HG03558 (cell line): ENCODE data around the gene RFX4.
A peak's percentile ranks its signal among the peaks of the same experiment; 100 is the strongest.
"Not testable (repeated sequence)": the region's sequence is repeated elsewhere in the genome, so short reads cannot be mapped to it uniquely, and the experiment has no call there.

Source experiments
- ATAC-seq: cut with Tn5 transposase; IDR thresholded peaks from one replicate; pipeline ENCODE4 v1.9.1; 2021; ENCODE audit warnings: moderate number of reproducible peaks; ENCODE audit not compliant: unreplicated experiment; ENCODE audit errors: extremely low read depth

The RFX4 gene

DNA sequence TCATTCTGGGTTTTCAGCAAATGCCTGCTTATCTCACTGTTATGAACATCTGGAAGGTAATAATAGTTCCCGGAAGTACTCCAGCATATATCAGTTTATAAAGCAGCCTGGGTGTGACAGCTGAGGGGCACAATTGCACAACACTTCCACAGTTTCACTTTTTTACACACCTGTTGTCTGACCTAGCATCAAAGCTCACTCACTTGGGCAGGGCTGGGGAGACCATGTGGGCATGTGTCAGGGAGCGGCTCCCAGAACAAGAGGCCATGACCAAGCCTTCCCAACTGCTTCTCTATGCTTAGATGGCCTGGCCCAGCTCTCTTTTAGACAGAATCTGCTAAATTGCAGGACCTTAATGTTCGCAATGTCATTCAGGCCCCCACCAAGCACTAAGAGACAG is 140.6 kb downstream of the RFX4 start:
- no peak for ATAC-seq

DNA sequence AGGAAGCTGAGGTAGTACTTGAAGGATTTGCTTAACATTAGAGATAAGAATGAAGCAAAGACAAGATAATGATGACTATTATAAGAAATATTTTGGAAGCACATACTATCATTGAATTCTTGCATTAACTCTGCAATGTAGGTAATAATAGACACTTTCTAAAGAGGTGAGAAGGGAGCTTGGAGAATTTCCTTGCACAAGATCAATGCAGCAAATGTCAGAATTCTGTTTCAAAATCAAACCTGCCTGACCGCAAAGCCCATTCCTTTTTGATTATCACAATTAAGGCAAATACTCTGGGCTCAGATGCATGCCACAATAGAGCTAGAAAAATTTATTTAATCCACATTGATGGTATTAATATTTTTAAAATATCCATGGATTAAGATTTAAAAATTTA is 141.3 kb downstream of the RFX4 start:
- ATAC-seq, result no peak

DNA sequence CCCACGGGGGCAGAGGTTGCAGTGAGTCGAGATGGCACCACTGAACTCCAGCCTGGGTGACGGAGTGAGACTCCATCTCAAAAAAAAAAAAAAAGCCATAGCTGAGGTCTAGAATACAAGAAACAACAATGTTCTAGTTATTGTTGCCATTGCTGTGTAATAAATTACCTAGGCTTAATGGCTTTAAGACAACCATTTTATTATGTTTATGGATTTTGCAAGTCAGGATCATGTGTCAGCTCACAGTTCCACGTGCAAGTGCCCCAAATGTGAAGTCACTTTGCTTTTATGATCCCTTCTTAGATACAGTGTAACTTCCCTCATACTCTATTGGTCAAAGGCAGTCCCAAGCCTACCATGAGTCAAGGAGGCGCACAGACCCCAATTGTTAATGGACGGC is 142.1 kb downstream of the RFX4 start:
- ATAC-seq, result no peak

DNA sequence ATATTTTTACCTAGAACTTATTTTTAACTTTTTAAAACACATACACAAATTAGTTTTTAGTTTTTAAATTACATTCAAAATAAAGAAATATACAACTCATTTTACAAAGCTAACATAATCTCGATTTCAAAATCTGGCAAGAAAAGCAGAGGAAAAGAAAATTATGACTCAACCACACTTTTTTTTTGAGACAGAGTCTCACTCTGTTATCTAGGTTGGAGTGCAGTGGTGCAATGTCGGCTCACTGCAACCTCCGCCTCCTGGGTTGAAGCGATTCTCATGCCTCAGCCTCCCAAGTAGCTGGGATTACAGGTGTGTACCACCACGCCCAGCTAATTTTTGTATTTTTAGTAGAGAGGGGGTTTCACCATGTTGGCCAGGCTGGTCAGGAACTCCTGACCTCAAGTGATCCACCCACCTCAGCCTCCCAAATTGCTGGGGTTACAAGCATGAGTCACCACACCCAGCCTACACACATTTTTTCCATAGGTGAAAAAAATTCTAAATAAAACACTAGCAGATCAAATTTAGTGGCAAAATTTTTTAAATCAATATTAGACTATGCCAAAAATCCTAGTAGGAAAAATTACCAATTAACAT is 143.9 kb downstream of the RFX4 start:
- ATAC-seq, result not testable (repeated sequence)

DNA sequence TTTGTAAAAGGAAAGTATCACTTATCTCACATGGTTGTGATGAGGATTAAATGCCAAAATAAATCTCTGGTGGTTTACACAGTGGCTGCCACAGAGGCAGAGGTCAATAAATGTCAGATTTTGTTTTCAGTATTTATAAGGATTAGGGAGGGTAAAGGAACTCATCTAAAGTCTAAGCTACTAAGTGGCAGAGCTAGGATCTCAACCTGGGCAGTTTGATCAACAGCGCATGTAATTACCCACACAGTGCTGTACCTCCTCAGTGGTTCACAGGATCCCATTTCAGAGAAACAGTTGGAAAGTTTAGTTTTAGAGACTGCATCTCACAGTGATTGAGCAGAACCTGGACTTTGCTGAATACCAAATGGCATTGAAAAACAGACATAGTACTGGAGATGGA is 146.8 kb downstream of the RFX4 start:
- ATAC-seq, result no peak

DNA sequence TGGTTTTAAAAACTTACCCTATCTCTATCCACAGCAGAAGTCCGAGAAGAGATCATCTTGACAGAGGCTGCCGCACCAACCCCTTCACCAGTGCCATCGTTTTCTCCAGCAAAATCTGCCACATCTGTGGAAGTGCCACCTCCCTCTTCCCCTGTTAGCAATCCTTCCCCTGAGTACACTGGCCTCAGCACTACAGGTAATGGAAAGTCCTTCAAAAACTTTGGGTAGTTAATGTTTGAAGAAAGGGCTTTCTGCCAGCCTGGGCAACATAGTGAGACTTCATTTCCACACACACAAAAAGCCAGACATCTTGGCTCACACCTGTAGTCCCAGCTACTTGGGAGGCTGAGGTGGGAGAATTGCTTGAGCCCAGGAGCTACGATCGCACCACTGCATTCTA is 150.1 kb downstream of the RFX4 start:
- ATAC-seq, result no peak

DNA sequence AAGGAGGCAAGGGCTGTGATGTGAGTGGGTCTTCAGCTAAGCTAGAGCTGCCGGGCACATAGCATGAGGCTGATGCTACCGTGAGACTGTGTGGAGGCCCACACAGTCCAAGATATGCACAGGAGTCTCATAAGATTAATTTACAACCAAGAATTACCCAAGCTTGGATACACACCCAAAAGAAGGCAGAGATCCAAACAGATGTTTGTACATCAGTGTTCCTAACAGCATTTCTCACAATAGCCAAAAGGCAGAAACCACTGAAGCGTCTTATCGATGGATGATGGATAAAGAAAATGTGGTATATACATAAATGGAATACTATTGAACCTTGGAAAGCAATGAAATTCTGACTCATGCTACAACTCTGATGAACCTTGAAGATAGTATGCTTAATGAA is 150.9 kb downstream of the RFX4 start:
- ATAC-seq, result no peak

DNA sequence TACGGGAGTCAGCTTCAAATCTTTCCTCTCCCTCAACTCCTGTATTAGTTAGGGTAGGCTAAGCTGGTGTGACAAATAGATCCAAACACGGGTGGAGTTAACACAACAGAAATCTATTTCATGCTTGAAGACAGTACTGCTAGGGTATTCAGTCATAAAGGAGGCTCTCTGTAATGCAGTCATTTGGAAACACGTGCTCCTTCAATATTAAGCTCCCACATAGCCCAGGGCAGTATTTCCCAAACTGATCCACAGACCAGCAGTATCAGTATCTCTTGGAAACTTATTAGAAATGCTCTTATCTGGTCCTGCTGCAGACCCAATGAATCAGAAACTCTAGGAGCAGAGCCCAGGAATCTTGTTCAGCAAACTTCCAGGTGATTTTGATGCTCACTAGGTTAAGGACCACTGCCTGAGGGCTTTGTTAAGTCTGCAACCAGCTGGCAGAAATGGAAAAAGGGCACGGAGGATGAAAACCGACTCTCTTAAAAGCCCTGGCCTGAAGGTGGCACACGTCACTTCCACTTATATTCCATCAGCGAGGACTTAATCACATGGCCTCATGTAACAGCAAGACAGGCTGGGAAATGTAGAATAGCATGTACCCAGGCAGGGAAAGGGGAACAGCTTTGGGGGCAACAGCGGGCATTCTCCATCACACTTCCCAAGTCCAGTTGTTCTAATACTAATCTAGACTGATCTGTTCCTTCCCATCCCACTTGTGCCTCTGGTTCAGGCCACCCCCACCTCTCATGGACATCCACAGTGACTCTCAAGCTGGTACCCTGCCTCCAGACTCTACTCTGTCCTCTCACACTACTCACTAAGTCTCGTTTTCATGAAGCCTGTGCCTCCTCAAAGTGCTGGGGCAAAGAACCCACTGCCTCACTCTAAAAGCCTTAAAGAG is 153.5 kb downstream of the RFX4 start:
- ATAC-seq, result no peak

DNA sequence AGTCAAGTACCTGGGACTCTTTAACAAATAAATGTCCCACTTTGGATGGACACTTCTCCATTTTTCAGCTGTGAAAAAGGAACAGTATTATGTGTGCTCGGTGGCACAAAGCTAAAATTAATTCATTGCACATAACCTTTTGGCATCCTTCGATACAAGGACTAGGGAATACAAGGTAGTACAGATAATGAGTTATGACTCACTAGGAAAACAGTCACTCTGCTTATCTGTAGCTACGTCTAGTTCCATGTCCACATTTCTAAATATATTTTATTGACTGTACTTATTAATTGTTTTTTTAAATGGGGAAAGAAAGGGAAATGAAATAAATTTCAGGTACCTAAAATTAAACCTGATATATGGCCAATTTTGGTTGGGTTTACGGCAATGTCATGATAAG is 156.5 kb downstream of the RFX4 start:
- ATAC-seq, result no peak

DNA sequence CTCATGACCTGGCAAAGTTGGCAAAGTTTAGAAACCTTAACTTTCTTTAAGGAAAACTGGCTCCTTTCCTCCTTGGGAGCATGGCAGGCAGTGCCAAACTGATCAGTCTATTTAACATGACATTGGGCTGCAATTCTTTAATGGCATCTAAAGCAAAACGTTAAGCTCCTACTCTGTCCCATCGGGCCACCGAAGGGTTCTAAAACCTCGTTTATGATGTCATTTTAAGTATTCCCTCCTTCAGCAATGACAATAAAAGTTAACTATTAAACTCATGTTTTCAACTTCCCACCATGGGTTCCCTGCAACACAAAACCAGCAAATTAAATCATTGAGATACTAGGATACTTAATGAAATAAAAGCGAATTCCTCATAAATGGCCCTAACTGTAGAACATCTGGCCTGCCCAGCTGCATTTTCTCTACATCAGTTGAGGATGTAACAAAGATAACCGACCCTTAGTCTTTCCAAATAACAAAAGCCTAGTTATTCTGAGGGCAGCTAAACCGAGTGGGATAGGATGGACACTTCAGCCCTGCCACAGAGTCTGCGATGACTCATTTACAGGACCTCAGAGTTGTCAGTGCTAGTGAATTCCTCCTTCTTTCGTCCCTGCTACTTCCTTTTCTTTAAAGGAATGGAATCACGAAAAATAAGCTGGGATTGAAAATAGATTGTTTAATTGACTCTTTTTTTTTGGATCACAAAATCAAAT is 157.2 kb downstream of the RFX4 start:
- no peak for ATAC-seq

DNA sequence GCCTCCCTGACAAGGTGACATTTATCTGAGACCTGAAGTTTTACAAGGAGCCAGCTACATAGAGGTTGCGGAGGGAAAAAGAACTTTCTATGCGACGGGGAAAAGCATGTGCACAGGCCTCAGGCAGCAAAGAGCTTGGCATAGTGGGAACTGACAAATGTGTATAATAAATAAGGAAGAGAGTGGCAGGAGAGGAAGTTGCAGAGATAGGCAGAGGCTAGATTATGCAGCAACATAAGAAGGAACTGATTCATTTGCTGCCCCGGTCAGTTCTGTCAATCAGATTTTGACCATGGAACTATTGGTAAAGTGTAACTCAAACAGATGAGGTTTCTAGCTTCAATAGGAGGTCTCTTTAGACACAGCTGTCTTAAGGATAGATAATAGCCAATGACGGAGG is 158.0 kb downstream of the RFX4 start:
- ATAC-seq, result no peak

DNA sequence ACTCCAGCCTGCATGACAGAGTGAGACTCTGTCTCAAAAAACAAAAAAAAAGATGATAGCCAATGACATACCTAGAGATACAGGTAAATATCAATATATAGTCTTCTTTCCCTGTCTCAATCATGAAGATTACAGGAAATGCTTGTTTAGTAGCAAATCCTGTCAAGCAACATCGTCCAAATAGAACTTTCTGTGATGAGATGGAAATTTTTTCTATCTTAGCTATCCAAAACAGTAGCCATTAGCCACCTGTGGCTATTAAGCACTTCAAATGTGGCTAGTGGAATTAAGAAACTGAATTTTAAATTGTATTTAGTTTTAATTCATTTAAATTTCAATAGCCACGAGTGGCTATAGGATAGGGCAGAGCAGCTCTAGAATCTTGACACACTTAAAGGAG is 158.4 kb downstream of the RFX4 start:
- no peak for ATAC-seq

DNA sequence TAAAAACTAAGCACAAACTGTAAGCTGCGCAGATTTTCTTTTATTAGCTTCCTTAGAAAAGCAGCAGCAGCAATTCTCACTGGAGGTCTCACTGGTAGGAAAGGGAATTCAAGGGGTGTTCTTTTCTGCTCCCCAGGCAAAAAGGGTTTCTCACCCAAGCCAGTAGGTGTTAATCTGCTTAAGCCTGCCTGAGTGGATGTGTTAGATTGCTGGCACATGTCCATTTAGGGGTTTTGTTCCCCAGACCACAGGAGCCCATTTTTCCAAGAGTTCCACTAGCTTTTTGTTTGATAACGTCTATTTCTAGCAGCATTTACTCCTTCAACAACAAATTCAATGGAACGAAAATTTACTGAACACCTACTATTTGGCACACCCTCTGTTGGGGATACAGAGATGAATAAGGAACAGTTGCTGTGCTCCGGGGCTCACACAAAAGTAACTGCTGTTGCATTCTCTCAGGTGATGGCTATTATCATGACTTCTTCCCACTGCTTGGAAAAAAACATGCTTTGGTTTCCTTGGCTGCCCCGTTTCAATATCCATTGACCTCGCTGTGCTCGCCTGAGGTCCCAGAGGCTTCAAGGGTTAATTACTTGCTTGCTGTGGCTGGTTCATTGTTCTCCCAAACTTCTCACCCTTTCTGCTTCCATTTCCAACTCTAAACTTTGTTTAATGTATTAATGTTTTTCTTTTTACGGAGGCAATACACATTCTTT is 160.6 kb downstream of the RFX4 start:
- no peak for ATAC-seq

DNA sequence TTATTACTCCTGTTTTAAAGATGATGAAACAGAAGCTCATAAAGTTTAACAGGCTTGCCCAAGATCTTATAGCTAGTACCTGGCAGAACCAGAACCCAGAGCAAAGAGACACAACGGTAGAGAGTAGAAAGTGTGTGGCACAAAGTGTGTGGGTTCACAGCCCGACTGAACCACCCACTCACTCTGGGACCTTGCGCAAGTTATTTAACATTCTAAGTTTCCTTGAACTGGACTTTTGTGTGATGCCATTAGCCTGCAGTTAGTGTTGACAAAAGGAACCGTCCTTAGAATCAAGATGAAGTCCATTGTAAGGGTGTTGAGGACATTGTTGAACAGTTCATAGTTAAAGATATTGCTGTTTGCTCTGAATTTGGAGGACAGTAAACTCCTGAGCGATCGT is 161.8 kb downstream of the RFX4 start:
- no peak for ATAC-seq

DNA sequence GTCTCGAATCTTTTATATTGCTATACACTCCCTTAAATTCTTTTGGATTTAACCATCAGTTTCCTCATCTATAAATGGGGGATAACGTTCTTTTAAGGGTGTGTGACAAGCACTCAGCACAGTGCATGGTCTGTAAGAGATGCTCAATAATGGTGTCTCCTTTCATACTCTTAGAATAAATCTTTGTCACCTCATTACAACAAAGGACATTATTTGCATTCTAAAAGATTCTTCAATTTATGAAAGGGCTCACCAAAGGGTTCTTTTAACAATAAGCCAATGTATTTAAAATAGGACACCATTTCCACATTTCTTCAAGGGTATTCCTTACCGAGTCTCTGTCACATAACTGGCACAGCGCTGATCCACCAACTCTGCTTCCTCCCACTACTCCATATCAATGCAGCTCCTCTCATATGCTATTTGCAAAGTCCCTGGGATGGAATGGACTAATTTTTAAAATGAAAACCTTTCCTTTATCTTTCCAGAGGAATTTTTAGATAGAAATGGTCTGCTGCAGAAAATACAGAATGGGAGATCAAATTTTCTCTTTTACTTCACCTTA is 162.5 kb downstream of the RFX4 start:
- no peak for ATAC-seq

DNA sequence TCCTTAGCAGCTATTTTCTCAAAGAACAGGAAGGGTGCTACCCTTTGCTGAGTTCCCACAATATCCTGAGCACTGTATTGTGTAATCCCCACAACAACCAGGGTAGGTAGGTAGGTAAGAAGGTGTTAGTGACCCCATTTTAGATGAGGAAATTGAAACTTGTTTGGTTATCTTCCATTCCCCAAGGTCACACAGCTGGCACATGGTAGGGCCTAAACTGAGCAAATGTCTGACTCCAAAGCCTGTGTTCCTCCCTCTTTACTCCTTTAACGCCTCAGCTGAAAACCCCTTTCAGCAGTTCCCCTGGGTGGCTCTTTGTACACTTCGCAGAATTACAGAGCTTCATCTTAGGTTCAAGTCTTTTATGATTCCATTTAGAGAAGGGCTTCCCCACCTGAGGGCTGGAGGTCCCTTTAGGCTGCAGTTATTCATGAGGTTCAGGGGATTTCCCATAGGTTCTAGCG is 165.2 kb downstream of the RFX4 start:
- ATAC-seq, result no peak

DNA sequence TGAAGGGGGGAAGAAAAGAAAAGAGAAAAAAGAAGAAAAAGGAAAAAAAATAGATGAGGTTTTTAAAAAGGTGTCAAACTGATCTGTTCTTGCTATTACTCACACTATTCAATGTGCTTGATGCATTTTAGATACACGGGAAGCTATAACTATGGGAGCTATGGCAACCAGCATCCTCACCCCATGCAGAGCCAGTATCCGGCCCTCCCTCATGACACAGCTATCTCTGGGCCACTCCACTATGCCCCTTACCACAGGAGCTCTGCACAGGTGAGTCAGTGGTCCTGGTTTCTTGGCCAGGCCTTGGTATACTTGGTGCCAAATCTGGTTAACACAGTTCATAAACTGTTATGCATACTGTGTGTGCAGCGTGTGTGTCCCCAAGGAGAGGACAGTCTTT is 167.7 kb downstream of the RFX4 start:
- no peak for ATAC-seq

DNA sequence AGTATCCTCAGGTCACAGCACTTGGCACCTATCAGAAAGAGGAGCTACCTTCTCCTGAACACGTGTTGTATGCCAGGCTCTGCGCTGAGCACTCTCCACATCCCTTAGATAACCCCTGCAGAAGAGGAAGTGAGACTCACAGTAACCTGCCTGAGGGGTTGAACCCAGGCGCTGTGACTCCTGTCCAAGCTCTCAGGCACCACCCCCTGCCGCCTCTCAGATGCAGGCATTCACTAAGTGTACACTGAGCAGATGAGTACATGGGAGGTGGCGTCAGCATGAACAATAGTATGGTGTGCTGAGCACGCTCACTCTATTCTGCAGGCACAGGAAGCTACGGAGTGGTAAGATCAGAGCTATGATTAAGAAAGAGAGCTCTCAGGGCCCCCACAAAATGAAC is 170.7 kb downstream of the RFX4 start:
- peak; percentile 90 for ATAC-seq

DNA sequence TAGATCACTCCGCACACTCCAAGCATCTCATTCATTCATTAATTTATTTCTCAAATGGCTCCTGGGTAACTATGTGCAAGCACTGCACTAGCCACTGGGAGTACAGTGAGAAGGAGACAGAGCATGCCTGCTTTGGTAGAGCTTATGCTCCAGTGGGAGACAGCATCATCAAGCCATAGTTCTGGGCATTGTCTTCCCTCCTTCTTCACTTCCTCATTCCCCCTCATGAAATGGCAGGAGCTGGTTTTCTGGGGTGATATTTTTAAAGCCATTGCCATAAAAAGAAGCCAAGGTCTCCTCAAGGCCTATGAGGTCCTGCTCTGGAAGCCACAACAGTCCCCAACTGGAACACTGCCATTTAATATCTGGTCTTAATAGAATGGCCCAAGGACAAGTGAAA is 171.5 kb downstream of the RFX4 start:
- no peak for ATAC-seq

DNA sequence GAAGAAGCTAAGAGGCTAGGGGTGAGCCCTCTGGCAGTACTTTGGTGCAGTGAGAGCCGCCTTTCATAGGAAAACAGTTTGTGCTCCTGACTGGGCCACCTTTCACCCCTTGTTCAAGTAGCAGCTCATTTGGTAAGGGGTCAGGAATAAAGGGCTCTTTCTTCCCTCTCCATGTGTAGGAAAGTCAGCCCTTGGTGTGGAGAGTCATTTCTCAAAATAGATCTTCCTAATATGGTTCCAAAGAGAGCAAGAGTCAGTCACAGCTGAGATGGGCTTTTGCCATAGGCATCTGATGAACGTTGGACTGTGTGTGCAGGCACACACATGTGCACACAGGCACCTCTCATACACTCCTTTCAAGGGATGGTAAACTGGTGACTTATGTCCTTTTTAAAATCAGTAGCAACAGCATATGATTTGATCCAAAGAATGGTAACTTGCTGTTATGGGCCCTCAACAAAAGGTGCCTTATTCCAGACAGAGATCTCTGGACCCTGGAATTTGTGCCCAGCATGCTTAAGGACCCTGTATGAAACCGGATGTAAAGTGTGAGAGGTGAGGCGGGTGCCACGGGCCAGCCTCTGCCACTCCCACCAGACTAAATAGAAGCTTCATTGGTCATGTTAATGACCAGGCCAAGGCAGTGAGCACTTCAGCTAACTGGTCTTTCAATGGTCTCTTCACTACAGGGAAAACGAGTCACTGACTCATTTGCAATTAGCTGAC is 175.0 kb downstream of the RFX4 start:
- no peak for ATAC-seq
